Fibroblast of villous mesenchyme (primary cell): ENCODE data around the gene REN. TPM values are rescaled to one million over a fixed set of nuclear protein-coding genes. Genes with fewer than 3 reads are reported as not detected.
A peak's percentile ranks its signal among the peaks of the same experiment; 100 is the strongest.

Source experiments
- DNase-seq: peaks from one replicate; pipeline ENCODE4 v3.0.0-alpha.2; 2010; ENCODE audit warnings: low read depth
- H3K4me3 ChIP-seq: 2 replicates; pipeline ENCODE4 v1.5.1; 2011; ENCODE audit warnings: low read depth, mild to moderate bottlenecking, low read length
- CTCF ChIP-seq: IDR thresholded peaks from 2 replicates; pipeline ENCODE4 v1.5.1; 2012; ENCODE audit warnings: low read depth, mild to moderate bottlenecking, low read length; ENCODE audit not compliant: insufficient read depth
- total RNA-seq: library from RNA; depleted of rRNA; stranded (reverse); fragments of >200 nt; gene quantifications from 2 replicates; pipeline ENCODE4 v1.2.3, GENCODE V29; 2012

REN gene
- total RNA-seq, 1 donor = 4.3 TPM

- no peak for TF ChIP-seq CTCF
- H3K4me3 ChIP-seq = no peak overlapping the region
- DNase-seq = peak; percentile 49
These were observed 32.5 kb upstream of the REN start for GRCh38 chr1:204198348-204199340.

GRCh38 chr1:204197068-204197467 lies 30.9 kb upstream of the REN start:
- TF ChIP-seq CTCF = no peak
- no peak overlapping the region for H3K4me3 ChIP-seq
- DNase-seq = no peak

GRCh38 chr1:204196068-204196795 lies 30.1 kb upstream of the REN start, which contains the start of gene KISS1:
Gene KISS1, minus strand, starts transcription at chr1:204196491. Its CDS starts 3,615 bp downstream, at chr1:204192876.
- no peak for TF ChIP-seq CTCF
- H3K4me3 ChIP-seq = no peak within 1 kb of the TSS
- no peak for DNase-seq

GRCh38 chr1:204194771-204195170 lies 28.6 kb upstream of the REN start:
- no peak for DNase-seq
- no peak for TF ChIP-seq CTCF

GRCh38 chr1:204194080-204194479 lies 27.9 kb upstream of the REN start:
- H3K4me3 ChIP-seq = no peak overlapping the region
- no peak for TF ChIP-seq CTCF
- no peak for DNase-seq

More at GRCh38 chr1:204194771-204195170, 28.6 kb upstream of the REN start:
- H3K4me3 ChIP-seq = no peak overlapping the region

GRCh38 chr1:204192589-204193352 lies 26.6 kb upstream of the REN start:
- TF ChIP-seq CTCF = no peak
- H3K4me3 ChIP-seq = no peak overlapping the region
- no peak for DNase-seq
